HUES48 (cell line): ENCODE measurements around the gene PLAGL1.
"Not testable (repeated sequence)": the region's sequence is repeated elsewhere in the genome, so short reads cannot be mapped to it uniquely, and the experiment has no call there.

Experiments used
- H3K27ac ChIP-seq: one replicate; pipeline ENCODE4 v1.7.0; 2013; ENCODE audit warnings: low read depth, low read length, inconsistent platforms
- H3K27me3 ChIP-seq: 2 replicates; pipeline ENCODE4 v1.6.1; 2013; ENCODE audit warnings: mild to moderate bottlenecking, low read length; ENCODE audit not compliant: control insufficient read depth, insufficient read depth
- H3K36me3 ChIP-seq: 2 replicates; pipeline ENCODE4 v1.6.1; 2013; ENCODE audit warnings: low read length; ENCODE audit not compliant: control insufficient read depth, insufficient read depth
- H3K4me1 ChIP-seq: 2 replicates; pipeline ENCODE4 v1.6.1; 2013; ENCODE audit warnings: mild to moderate bottlenecking, low read length; ENCODE audit not compliant: control insufficient read depth, insufficient read depth
- H3K4me3 ChIP-seq: 2 replicates; pipeline ENCODE4 v1.5.1; 2013; ENCODE audit warnings: mild to moderate bottlenecking, low read depth, low read length
- H3K9ac ChIP-seq: 2 replicates; pipeline ENCODE4 v1.6.1; 2013; ENCODE audit warnings: mild to moderate bottlenecking, low read depth, low read length, moderate library complexity
- H3K9me3 ChIP-seq: 2 replicates; pipeline ENCODE4 v1.6.1; 2013; ENCODE audit warnings: low read length; ENCODE audit not compliant: control insufficient read depth, insufficient read depth

Gene PLAGL1

DNA sequence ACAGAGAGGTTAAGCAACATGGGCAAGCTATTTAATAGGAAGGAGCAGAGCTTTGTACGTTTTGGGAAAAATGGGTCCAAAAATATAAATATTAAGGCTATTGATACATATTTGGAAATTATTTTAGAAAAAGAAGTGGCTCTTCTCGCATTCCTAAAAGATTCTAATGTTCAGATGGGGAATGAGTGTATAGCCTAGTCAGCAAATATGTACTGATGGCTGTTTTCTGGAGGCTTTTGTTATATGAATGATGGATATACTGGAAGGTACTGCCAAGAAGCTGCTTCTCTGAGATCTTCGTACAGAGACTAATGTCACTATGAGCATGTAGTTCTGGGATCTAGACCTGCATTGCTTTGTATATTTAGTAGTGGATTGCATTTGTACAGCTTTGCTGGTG, 71.7 kb downstream of the PLAGL1 start:
- Histone ChIP-seq H3K4me1 (peaks cover 25% of the 10 kb centered on the region), H3K36me3 (no peaks in the 10 kb centered on the region), H3K4me3 (no peak overlapping the region), H3K9me3 (peaks cover 3% of the 10 kb centered on the region; the same call in 1 of the 2 replicates), H3K9ac (no peak overlapping the region), H3K27ac (peak overlapping the region; percentile 74), H3K27me3 (no peaks in the 10 kb centered on the region)

DNA sequence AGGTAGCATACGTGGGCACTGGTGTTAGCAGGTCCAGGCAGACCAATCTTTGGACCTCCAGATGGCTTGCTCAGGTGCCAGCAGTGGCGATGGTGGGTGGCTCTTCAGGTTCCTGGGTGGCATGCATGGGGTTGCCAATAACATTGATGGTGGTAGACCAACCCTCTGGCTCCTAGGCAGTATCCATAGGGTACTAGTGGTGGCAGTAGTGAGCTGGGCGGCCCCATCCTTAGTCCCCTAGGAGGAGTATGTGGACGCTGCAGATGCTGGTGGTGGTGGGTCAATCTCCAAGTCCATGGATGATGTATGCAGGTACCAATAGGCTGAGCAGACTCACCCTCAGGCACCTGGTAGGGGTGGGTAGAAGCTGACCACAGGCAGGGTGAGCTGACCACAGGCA, 73.2 kb downstream of the PLAGL1 start:
- no peaks in the 10 kb centered on the region for H3K36me3 ChIP-seq
- H3K27me3 ChIP-seq, result no peaks in the 10 kb centered on the region
- peaks cover 23% of the 10 kb centered on the region for H3K4me1 ChIP-seq
- no peak overlapping the region for H3K4me3 ChIP-seq
- peaks cover 11% of the 10 kb centered on the region for H3K9me3 ChIP-seq
- H3K9ac ChIP-seq, result no peak overlapping the region
- H3K27ac ChIP-seq, result no peak overlapping the region

DNA sequence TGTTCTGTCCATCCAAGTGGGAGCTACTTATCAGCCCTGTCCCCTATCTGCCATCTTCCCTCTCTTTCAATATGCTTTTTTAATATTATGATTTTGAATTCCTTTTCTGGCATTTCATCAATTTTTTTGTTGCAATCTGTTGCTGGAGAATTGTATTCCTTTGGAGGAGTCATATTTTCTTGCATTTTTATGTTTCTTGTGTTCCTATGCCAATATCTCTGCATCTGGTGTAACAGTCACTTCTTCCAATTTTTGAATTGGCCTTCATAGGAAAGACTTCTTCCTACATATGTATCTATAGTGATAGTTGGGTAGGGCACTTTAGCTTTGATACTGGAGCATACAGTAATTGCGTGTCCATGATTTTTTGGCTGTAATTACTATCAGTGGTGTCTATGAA, 73.7 kb downstream of the PLAGL1 start:
- peaks cover 11% of the 10 kb centered on the region for H3K9me3 ChIP-seq

DNA sequence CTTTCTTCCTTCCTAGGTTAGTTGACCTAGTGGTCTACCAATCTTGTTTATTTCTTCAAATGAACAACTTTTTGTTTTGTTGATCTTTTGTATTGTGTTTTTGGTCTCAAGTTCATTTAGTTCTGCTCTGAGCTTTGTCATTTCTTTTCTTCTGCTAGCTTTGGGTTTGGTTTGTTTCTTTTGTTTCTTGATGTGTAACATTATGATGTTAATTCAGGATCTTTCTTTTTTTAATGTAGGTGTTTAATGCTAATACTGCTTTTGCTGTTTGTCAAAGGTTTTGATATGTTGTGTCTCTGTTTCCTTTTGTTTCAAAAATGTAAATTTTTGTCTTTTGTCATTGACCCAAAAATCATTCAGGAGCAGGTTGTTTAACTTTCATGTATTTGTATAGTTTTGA, 78.1 kb downstream of the PLAGL1 start:
- Histone ChIP-seq H3K36me3 (no peaks in the 10 kb centered on the region), H3K4me1 (peaks cover 3% of the 10 kb centered on the region; the same call in 1 of the 2 replicates), H3K27ac (peak overlapping the region; percentile 41), H3K4me3 (no peak overlapping the region), H3K27me3 (no peaks in the 10 kb centered on the region), H3K9me3 (peaks cover 19% of the 10 kb centered on the region), H3K9ac (no peak overlapping the region)

More for the DNA sequence above, 73.7 kb downstream of the PLAGL1 start:
- Histone ChIP-seq H3K4me3 (no peak overlapping the region), H3K27me3 (no peaks in the 10 kb centered on the region), H3K4me1 (peaks cover 23% of the 10 kb centered on the region), H3K27ac (no peak overlapping the region), H3K36me3 (no peaks in the 10 kb centered on the region), H3K9ac (no peak overlapping the region)

DNA sequence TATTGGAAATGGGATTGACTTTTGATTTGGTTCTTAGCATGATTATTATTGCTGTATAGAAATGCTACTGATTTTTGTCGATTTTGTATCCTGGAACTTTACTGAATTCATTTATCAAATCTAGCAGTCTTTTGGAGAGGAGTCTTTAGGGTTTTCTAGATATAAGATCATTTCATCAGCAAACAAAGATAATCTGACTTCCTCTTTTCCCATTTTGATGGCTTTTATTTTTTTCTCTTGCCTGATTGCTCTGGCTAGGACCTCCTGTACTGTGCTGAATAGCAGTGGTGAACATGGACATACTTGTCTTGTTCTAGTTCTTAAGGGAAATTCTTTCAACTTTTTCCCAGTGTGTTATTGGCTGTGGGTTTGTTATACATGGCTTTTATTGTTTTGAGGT, 79.2 kb downstream of the PLAGL1 start:
- H3K4me1 ChIP-seq, result peaks cover 3% of the 10 kb centered on the region; the same call in 1 of the 2 replicates
- H3K9ac ChIP-seq, result no peak overlapping the region
- H3K4me3 ChIP-seq, result no peak overlapping the region; the same call in 1 of the 2 replicates
- no peaks in the 10 kb centered on the region for H3K27me3 ChIP-seq
- H3K9me3 ChIP-seq, result peaks cover 19% of the 10 kb centered on the region
- no peaks in the 10 kb centered on the region for H3K36me3 ChIP-seq
- no peak overlapping the region for H3K27ac ChIP-seq

DNA sequence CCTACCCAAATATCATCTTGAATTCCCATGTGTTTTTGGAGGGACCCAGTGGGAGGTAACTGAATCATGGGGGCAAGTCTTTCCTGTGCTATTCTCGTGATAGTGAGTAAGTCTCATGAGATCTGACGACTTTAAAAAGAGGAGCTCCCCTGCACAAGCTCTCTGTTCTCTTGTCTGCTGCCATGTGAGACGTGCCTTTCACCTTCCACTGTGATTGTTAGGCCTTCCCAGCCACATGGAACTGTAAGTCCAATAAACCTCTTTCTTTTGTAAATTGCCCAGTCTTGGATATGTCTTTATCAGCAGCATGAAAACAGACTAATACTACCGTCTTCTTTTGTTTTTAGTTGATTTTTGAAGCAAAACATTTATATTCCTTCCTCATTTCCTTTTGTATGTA, 91.0 kb downstream of the PLAGL1 start:
- H3K4me3 ChIP-seq, H3K27ac ChIP-seq, H3K9ac ChIP-seq, H3K36me3 ChIP-seq, H3K9me3 ChIP-seq, H3K4me1 ChIP-seq, H3K27me3 ChIP-seq: not testable (repeated sequence)

DNA sequence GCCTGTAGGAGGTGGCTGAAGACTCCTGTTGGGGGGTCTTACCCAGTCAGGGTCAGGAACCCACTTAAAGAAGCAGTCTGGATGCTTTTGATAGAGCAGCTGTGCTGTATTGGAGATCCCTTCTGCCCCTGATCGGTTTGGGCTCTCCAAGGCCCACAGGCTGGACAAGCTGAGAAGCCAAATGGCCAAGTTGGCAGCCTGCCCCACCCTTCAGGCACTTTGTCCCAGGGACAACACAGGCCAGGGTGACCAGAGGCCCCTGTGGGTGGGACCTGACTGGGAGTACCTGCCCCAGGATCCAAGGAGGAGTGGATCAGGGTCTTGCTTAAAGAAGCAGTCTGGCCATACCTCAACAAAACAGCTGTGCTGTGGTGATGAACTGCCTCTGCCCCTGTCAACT, 95.4 kb downstream of the PLAGL1 start:
- Histone ChIP-seq H3K4me1 (no peaks in the 10 kb centered on the region), H3K27ac (no peak overlapping the region), H3K9ac (no peak overlapping the region), H3K36me3 (no peaks in the 10 kb centered on the region), H3K9me3 (no peaks in the 10 kb centered on the region), H3K27me3 (no peaks in the 10 kb centered on the region), H3K4me3 (no peak overlapping the region)

DNA sequence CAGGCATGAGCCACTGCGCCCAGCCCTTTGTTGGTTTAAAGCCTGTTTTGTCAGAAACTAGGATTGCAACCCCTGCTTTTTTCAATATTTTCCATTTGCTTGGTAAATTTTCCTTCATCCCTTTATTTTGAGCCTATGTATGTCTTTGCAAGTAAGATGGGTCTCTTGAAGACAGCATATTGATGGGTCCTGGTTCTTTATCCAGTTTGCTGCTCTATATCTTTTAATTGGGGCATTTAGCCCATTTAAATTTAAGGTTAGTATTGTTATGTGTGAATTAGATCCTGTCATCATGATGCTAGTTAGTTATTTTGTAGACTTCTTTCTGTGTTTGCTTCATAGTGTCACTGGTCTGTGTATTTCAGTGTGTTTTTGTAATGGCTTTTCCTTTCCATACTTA, 97.0 kb downstream of the PLAGL1 start:
- Histone ChIP-seq H3K27ac (no peak overlapping the region), H3K4me3 (no peak overlapping the region), H3K9me3 (no peaks in the 10 kb centered on the region), H3K9ac (no peak overlapping the region), H3K27me3 (no peaks in the 10 kb centered on the region), H3K4me1 (no peaks in the 10 kb centered on the region), H3K36me3 (no peaks in the 10 kb centered on the region)

DNA sequence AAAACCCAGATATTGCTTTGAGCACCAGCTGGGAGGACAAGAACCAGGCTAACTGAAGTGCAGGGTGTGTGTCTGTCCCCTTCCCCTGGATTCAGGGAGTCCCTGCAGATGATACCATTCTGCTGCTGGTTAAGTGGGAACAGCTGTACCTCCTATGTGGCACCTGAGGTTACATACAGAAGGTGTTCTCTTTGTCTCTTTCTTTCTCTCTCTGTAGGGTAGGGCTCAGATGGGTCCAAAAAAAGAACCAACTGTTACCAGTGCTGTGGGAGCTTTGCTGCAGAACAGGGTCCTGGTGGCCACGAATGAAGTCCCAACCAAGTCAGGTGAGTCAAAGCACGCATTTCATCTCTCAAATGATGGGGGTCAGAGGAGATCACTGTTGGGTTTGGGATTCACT, 105.2 kb downstream of the PLAGL1 start:
- Histone ChIP-seq H3K9me3 (no peaks in the 10 kb centered on the region), H3K4me1 (no peaks in the 10 kb centered on the region), H3K4me3 (no peak overlapping the region), H3K9ac (no peak overlapping the region), H3K27me3 (no peaks in the 10 kb centered on the region), H3K27ac (no peak overlapping the region), H3K36me3 (no peaks in the 10 kb centered on the region)

DNA sequence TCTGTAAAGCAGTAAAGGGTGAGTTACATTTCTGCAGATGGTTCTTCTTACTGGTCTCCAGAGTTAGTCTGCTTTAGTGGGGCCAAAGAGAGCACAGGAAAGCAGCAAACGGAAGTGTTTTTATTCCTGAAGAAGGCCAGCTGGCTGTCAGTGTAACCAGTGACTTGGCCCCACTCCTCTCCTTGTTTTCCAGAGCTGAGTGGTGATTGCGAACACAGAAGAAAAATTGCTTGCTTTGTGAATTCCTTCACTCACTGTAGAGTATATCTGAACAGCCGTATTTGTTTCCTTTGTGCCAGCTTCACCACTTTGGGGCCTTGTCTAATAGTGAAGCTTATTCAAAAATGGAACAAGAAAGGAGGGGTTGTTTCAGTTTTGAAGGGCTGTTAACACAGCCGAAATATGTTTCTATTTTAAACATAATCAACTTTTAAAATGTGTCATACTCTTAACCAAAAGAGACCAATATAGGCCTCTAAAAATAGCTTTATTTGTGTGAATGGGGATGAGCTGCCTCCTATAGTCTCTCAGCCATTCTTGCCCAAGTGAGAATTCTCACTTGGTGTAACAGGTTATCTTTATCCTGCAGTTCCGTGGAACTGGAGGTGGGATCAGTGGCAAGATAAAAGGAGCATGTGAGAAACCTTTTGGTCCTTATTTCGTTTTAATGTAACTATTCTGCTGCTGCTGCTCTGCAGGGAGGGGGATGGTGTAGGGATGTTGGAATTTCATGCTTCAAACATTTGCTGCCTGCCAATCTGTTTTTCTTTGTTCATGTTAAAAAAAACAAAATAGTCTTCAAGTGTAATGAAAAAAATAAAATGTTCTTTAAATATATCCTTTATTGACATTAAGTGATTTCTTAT, 105.9 kb downstream of the PLAGL1 start:
- Histone ChIP-seq H3K4me3 (no peak overlapping the region), H3K27ac (no peak overlapping the region)

DNA sequence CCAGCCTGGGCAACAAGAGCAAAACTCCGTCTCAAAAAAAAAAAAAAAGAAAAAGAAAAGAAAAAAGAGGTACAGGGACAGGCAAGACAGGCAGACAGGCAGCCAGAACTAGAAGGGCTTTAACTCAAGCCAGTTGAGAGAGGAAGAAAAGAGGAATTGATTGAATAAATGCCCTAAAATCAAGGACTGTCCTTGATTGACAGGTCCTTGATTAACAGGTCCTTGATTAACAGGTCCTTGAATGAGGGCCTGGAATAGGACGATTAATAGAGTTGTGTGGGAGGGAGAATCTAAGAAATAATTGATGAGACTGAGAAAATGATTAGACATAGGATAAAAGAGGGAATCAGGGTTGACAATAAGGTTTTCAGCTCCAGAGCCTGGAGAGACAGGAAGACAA, 107.7 kb downstream of the PLAGL1 start:
- Histone ChIP-seq H3K9me3 (no peaks in the 10 kb centered on the region), H3K4me3 (no peak overlapping the region), H3K27ac (no peak overlapping the region), H3K27me3 (no peaks in the 10 kb centered on the region), H3K4me1 (peaks cover 6% of the 10 kb centered on the region; the same call in 1 of the 2 replicates), H3K9ac (no peak overlapping the region), H3K36me3 (no peaks in the 10 kb centered on the region)

More for the DNA sequence above, 105.9 kb downstream of the PLAGL1 start:
- Histone ChIP-seq H3K9me3 (no peaks in the 10 kb centered on the region), H3K4me1 (no peaks in the 10 kb centered on the region), H3K27me3 (no peaks in the 10 kb centered on the region), H3K9ac (no peak overlapping the region), H3K36me3 (no peaks in the 10 kb centered on the region)
